Activated CD4-positive, CD25-positive, alpha-beta regulatory T cell treated with anti-CD3 and anti-CD28 coated beads, Interleukin-2, amount 50 U/mL, for 24 hours (primary cell): ENCODE measurements around the gene GPR137.

Experiments used
- ATAC-seq, 2 donors: fragments of 150-1000 bp; cut with Tn5 transposase; one replicate each; pipeline ENCODE4 v1.10.0; 2021; ENCODE audit warnings: mild to moderate bottlenecking in 1 of 2, moderate library complexity in 1 of 2

Gene GPR137

GRCh38 chr11:64249563-64250414 is 35.9 kb upstream of the GPR137 start:
- no peak for ATAC-seq

DNA sequence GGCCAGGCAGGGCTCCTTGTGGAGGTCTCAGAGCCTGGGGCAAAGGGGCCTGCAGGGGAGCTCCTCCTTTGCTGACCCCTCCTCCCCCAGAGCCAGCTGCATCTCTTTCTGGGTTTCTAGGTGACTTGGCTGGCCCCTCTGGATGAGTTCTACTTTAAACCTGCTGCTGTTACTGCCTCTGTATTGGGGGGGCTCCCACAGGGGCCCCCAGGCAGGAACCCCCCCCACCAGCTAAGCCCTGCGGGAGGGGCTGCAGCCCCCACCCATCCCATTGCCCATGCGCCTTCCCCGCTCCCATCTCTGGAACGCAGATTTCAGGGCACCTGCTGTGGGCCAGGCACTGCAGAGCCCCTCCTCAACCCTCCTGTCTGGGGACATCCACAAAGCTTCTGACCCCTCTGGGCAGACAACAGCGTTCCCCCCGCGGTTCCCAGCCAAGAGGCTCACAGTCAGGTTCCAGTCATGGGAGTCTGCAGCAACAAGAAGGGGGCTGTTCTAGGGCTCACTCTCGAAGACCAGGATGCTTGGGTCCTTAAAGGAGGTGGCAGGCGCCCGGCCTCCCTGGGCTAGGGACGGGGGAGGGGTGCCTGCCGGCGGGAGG is 35.1 kb upstream of the GPR137 start:
- ATAC-seq: no peak

GRCh38 chr11:64251016-64251752 is 34.5 kb upstream of the GPR137 start, which contains the start of gene PLCB3:
Gene PLCB3 (plus strand): TSS chr11:64251530. CDS start chr11:64251650, 120 bp downstream.
- peak; percentile 64 to 65 for ATAC-seq

GRCh38 chr11:64251753-64252002 is 34.0 kb upstream of the GPR137 start:
- no peak for ATAC-seq

GRCh38 chr11:64252003-64252872 is 33.4 kb upstream of the GPR137 start:
- ATAC-seq: no peak

DNA sequence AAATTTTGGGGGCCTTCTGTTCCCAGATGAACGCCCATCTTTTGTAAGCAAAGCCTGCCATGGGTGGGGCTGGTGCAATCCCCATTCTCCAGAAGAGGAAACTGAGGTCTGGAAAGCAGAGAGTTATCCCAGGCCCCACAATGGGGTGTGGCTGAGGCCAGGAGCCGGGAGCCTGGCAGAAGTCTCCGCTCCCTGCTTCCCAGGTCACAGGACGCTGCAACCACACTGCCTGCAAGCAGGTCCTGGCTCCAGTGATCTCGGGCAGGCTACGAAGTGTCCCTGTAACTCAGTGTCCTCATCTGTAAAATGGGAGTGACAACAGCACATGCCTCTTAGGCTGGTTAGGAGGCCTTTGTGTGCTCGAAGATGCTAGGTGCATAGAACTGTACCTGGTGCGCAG is 32.6 kb upstream of the GPR137 start:
- ATAC-seq: no peak

DNA sequence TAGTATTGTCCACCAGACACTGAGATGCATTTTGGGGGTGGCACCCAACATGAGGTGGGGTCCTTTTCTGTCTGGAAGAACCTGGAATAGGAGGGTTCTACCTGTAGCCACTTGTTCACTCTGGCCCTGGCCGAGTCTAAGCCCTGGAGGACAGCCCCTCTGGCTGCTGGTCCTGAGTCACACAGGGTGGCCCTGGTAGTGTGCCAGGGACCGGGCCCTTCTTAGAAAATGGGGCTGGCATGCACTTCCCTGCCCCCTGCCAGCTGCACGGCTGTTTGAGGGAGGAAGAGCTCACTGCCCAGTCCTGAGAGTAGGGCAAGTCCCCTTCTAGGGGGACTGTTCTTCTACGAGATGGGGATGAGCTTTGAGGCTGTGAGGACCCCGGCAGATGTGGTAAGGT is 32.2 kb upstream of the GPR137 start:
- ATAC-seq: no peak

- ATAC-seq: no peak
Observed at GRCh38 chr11:64254326-64254725, 31.3 kb upstream of the GPR137 start.

- no peak for ATAC-seq
Observed at GRCh38 chr11:64255135-64256128, 30.2 kb upstream of the GPR137 start.

DNA sequence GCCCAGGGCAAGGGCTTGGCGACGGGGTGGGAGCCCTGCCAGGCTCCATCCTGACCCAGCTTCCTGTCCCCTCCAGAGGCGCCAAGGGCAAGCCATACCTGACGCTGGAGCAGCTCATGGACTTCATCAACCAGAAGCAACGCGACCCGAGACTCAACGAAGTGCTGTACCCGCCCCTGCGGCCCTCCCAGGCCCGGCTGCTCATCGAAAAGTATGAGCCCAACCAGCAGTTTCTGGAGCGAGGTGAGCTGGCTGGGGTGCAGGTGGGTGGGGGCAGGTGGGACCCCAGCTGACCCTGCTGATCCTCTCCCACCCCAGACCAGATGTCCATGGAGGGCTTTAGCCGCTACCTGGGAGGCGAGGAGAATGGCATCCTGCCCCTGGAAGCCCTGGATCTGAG is 29.3 kb upstream of the GPR137 start:
- ATAC-seq: no peak

DNA sequence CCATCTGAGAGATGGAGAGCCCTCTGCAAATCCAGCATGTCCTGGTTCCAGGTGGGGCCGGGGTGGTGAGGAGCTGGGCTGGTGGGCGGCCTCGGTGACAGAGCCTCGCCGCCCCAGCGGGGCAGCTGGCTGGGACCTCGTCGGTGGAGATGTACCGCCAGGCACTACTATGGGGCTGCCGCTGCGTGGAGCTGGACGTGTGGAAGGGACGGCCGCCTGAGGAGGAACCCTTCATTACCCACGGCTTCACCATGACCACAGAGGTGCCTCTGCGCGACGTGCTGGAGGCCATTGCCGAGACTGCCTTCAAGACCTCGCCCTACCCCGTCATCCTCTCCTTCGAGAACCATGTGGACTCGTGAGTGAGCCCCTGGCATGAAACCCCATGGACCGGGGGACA is 27.3 kb upstream of the GPR137 start:
- no peak for ATAC-seq

GRCh38 chr11:64258946-64259532 is 26.6 kb upstream of the GPR137 start:
- ATAC-seq: no peak

- ATAC-seq: peak; percentile 61 to 69
Observed at GRCh38 chr11:64259533-64260067, 26.0 kb upstream of the GPR137 start.

GRCh38 chr11:64260147-64260708 is 25.4 kb upstream of the GPR137 start:
- ATAC-seq: no peak

DNA sequence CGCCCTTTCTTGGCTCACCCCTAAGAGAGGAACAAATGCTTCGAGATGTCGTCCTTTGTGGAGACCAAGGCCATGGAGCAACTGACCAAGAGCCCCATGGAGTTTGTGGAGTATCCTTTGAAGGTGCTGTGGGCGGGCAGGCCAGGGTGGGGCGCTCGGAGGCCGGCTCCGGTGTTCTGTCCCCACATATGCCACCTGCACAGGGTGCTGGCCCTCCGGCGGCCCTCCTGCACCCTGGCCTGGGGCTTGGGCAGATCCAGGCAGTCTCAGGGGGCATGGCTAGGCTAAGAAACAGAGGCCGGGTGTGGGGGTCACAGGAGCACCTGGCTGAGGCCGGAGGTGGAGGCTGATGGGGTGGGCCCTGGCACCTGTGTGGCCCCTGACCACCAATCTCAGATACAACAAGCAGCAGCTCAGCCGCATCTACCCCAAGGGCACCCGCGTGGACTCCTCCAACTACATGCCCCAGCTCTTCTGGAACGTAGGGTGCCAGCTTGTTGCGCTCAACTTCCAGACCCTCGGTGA is 24.0 kb upstream of the GPR137 start:
- ATAC-seq: no peak

DNA sequence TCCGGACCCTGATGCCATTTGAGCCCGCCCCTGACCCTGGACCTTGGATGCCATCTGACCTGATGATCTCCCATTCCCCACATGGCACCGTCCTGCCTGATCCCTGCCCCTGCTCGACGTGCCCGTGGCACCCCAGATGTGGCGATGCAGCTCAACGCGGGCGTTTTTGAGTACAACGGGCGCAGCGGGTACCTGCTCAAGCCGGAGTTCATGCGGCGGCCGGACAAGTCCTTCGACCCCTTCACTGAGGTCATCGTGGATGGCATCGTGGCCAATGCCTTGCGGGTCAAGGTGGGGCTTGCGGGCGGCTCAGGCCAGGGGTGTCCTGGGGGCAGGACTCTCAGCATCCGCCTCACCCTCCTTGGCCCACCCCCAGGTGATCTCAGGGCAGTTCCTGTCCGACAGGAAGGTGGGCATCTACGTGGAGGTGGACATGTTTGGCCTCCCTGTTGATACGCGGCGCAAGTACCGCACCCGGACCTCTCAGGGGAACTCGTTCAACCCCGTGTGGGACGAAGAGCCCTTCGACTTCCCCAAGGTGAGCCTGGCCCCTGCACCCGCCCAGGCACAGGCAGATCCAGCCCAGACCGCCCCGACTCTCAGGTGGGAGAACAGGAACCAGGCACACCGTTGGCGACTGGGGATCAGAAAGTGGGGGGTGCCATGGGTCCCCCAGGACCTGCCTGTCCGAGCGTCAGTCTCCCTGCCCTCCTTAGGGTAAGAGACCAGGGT is 23.2 kb upstream of the GPR137 start:
- ATAC-seq: no peak

DNA sequence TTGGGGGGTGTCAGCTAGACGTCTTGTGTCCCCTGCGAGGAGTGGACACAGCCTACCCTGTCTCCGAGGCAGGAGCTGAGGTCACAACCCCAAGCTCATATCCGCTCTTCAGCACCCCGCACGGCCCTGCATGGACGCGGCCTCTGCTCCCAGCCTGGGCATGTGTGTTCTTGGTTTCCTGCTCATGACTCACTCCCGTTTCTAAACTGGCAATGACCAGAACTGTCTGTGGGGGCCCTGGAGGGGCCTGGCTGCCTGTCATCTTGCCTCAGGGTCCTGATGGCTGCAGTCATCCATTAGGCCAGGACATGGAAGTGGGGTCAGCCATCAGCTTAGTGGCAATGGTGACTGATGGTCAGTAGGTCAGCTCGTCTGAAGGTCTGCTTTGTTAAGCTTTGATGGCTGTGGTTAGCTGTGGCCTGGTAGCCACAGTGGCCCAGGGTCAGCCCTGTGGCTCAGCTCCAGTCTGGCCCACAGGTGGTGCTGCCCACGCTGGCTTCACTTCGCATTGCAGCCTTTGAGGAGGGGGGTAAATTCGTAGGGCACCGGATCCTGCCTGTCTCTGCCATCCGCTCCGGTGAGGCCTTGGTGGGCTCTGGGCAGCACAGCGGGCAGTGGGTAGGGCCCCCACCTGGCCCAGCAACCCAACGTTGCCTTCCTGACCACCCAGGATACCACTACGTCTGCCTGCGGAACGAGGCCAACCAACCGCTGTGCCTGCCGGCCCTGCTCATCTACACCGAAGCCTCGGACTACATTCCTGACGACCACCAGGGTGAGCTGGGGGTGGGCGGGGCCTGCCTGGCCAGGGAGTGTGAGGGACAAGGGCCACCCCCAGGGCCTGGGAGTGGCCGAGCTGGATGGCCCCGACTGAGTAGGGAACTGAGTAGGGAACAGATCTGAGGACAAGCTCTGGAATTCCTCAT is 22.4 kb upstream of the GPR137 start:
- no peak for ATAC-seq

DNA sequence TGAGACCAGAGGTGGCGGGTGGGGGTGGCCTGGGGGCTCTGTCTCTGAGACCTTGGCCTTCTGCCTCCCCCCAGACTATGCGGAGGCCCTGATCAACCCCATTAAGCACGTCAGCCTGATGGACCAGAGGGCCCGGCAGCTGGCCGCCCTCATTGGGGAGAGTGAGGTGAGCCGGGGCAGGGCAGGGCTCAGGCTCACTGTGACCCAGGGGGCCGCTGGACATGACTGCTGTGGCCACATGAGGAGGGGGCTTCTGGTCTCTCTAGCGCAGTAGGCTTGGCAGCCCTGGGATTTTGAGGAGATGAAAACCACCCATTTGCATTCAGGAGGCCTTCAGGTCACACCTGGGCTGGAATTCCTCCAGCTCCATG is 21.7 kb upstream of the GPR137 start:
- ATAC-seq: no peak
